Astrocyte (in vitro differentiated cells and primary cell): Measurements from ENCODE around the gene MICALL1.

ENCODE experiments used
- EZH2 ChIP-seq: IDR thresholded peaks from 2 replicates; pipeline ENCODE4 v1.6.1; 2012; ENCODE audit warnings: mild to moderate bottlenecking, low read length, inconsistent platforms; ENCODE audit not compliant: insufficient read depth
- TF ChIP-seq, protein P1 (sequence below): IDR thresholded peaks from 2 replicates; pipeline ENCODE4 v1.5.1; 2011; ENCODE audit warnings: low read depth, mild to moderate bottlenecking, inconsistent platforms, low read length, moderate library complexity; ENCODE audit not compliant: insufficient read depth

- TF ChIP-seq, protein P1, sequence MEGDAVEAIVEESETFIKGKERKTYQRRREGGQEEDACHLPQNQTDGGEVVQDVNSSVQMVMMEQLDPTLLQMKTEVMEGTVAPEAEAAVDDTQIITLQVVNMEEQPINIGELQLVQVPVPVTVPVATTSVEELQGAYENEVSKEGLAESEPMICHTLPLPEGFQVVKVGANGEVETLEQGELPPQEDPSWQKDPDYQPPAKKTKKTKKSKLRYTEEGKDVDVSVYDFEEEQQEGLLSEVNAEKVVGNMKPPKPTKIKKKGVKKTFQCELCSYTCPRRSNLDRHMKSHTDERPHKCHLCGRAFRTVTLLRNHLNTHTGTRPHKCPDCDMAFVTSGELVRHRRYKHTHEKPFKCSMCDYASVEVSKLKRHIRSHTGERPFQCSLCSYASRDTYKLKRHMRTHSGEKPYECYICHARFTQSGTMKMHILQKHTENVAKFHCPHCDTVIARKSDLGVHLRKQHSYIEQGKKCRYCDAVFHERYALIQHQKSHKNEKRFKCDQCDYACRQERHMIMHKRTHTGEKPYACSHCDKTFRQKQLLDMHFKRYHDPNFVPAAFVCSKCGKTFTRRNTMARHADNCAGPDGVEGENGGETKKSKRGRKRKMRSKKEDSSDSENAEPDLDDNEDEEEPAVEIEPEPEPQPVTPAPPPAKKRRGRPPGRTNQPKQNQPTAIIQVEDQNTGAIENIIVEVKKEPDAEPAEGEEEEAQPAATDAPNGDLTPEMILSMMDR, result no peak
- TF ChIP-seq EZH2, result no peak
These were observed 16.1 kb downstream of the MICALL1 start for GRCh38 chr22:37922191-37922590.
